Epithelial cell of esophagus (primary cell): ENCODE results near the gene SNX6.
A peak's percentile ranks its signal among the peaks of the same experiment; 100 is the strongest.
"Not testable (repeated sequence)": the region's sequence is repeated elsewhere in the genome, so short reads cannot be mapped to it uniquely, and the experiment has no call there.

Experiments
- DNase-seq: peaks from one replicate; pipeline ENCODE4 v3.0.0; 2010; ENCODE audit warnings: low read depth
- H3K4me3 ChIP-seq: 2 replicates; pipeline ENCODE4 v1.5.1; 2011; ENCODE audit warnings: mild to moderate bottlenecking, low read length, control low read depth
- CTCF ChIP-seq: IDR thresholded peaks from 2 replicates; pipeline ENCODE4 v1.5.1; 2011; ENCODE audit warnings: low read depth, mild to moderate bottlenecking, low read length, control low read depth, inconsistent platforms; ENCODE audit not compliant: insufficient read depth; ENCODE audit errors: missing control alignments

Gene SNX6

GRCh38 chr14:34548472-34548981, 81.4 kb downstream of the SNX6 start:
- no peak for TF ChIP-seq CTCF
- no peak for DNase-seq
- H3K4me3 ChIP-seq, result no peak overlapping the region

GRCh38 chr14:34547136-34547520, 82.8 kb downstream of the SNX6 start:
- not testable (repeated sequence) for DNase-seq, H3K4me3 ChIP-seq

DNA sequence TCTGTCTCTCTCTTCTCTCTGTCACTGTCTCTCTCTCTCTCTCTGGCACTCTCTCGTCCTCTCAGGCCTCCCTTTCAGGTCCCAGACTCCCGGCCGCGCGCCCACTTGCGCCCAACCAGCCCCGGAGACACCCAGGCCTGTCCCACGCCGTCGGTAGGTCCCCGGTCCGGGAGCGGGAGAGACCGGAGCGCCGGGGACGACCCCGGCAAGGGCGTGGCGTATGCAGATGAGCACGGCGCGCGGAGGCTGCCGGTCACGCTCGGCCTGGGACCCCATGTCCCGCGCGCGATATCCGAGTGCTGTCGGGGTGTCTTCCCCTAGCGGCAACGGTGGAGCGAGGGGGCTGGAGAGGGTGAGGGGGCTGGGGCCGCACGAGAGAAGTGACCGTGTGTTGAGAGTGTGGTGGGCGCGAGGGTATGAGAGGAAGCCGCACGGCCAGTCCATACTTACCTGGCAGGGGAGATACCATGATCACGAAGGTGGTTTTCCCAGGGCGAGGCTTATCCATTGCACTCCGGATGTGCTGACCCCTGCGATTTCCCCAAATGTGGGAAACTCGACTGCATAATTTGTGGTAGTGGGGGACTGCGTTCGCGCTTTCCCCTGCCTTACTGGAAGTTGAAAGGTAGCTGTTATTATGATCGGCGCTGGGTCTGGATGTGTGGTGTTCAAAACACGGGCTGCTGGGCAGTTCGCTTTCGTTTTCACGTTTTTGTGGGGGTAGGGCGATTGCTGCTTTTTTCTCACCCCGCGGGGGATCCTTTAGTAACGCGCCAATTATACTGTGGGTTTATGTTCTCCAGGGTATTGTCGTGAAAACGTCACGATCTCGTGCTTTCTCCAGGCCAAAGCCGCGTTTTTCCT, 83.4 kb downstream of the SNX6 start:
- DNase-seq, H3K4me3 ChIP-seq: not testable (repeated sequence)

DNA sequence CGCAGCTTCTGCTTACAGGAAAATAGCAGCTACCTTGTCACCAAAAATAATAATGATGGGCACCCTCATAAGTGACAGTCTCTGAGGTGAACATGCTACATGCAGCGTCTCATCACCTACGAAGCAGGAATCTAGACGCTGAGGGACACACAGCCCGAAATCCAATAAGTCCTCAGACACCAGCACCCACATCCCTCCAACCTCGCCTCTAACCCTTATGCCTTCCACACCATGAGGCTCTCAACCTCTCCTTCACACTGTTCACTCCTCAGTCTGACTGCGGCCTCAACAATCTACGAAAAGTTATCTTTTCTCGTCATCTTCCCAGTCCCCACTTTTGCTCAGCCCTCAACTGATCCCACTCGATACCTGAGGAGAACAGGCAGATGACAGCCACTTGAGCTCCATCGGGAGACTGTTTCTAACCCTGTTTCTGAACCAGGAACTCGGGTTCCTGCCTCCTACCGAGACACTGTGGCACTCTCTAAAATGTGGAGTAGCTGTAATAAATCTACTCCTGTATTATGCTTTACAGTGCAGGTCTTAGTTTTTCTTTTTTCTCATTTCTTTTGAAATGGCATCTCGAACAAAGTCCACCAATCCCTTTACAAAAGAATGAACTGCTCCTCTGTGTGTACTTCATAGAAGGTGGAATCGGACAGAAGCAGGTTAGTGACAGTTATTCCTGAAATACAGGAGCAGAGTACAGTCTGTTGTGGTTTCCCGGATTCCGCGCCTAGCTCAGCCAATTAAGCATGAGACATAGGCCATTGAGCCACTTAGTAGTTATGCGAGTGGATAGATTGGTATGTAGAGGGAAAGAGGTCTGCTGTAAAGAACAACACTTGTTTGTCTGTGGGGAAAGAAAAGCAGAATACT, 89.5 kb downstream of the SNX6 start:
- H3K4me3 ChIP-seq, result peak overlapping the region; percentile 93
- DNase-seq, result not testable (repeated sequence)

GRCh38 chr14:34539407-34540180, 90.4 kb downstream of the SNX6 start, which contains the start of gene EAPP:
Gene EAPP, minus strand, starts transcription at chr14:34539701. Its CDS starts 73 bp downstream, at chr14:34539628.
- DNase-seq, result peak; percentile 98
- peak within 1 kb of the TSS; percentile 93 for H3K4me3 ChIP-seq
- no peak for TF ChIP-seq CTCF

- no peak for TF ChIP-seq CTCF
- no peak for DNase-seq
- H3K4me3 ChIP-seq, result peak overlapping the region; percentile 93
Measured at GRCh38 chr14:34538871-34539406, 91.0 kb downstream of the SNX6 start.

- H3K4me3 ChIP-seq, result peak overlapping the region; percentile 93
- not testable (repeated sequence) for DNase-seq
Measured at GRCh38 chr14:34538096-34538495, 91.9 kb downstream of the SNX6 start.

DNA sequence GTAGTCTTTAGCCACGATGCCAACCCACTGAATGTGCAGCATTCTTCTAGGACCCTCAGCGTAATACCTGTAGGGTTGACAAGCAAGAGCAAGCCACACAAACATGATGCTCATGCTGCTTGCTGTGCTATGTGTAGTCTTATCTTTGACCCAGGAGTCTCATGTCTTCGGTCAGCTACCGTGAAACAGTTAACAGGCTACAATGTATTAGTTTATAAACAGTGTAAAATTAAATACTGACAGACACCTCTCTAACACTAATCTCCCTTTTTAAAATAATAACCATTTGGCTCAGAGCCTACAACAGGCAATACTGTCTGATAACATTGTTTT, 92.3 kb downstream of the SNX6 start:
- H3K4me3 ChIP-seq, result no peak overlapping the region
- TF ChIP-seq CTCF, result no peak
- DNase-seq, result no peak
